Dedifferentiated amniotic fluid mesenchymal stem cell (primary cell): ENCODE measurements around the gene MAML2.
A peak's percentile ranks its signal among the peaks of the same experiment; 100 is the strongest.

Experiments
- DNase-seq: peaks from one replicate; pipeline ENCODE4 v3.0.0-alpha.2; 2016; ENCODE audit errors: extremely low spot score

Gene MAML2

GRCh38 chr11:96342961-96343711, at the start of gene MAML2:
TSS of gene MAML2 (minus strand) at chr11:96343195. CDS start at chr11:96341895, 1,300 bp downstream.
- peak; percentile 96 for DNase-seq

GRCh38 chr11:96391698-96392307, 48.8 kb upstream of the MAML2 start:
- DNase-seq: no peak

GRCh38 chr11:96390488-96390792, 47.4 kb upstream of the MAML2 start:
- no peak for DNase-seq

GRCh38 chr11:96389720-96390487, 46.9 kb upstream of the MAML2 start, which contains the start of the genes CCDC82 and JRKL:
TSS of gene CCDC82 (minus strand) at chr11:96389912. CDS start at chr11:96384747, 5,165 bp downstream.
TSS of gene JRKL (plus strand) at chr11:96390013. CDS start at chr11:96390650, 637 bp downstream.
- DNase-seq: peak; percentile 92

GRCh38 chr11:96388891-96389719, 46.1 kb upstream of the MAML2 start:
- DNase-seq: no peak

- no peak for DNase-seq
Observed at GRCh38 chr11:96385187-96385586, 42.2 kb upstream of the MAML2 start.

- no peak for DNase-seq
Observed at GRCh38 chr11:96384156-96384555, 41.2 kb upstream of the MAML2 start.

GRCh38 chr11:96376796-96377195, 33.8 kb upstream of the MAML2 start:
- no peak for DNase-seq

- no peak for DNase-seq
Observed at GRCh38 chr11:96373826-96374225, 30.8 kb upstream of the MAML2 start.

GRCh38 chr11:96367342-96367741, 24.3 kb upstream of the MAML2 start:
- DNase-seq: no peak

GRCh38 chr11:96366024-96366423, 23.0 kb upstream of the MAML2 start:
- no peak for DNase-seq

- DNase-seq: no peak
Observed at GRCh38 chr11:96365493-96365892, 22.5 kb upstream of the MAML2 start.

- no peak for DNase-seq
Observed at GRCh38 chr11:96361778-96362177, 18.8 kb upstream of the MAML2 start.

- no peak for DNase-seq
Observed at GRCh38 chr11:96358321-96358720, 15.3 kb upstream of the MAML2 start.

GRCh38 chr11:96357794-96358193, 14.8 kb upstream of the MAML2 start:
- no peak for DNase-seq

- DNase-seq: no peak
Observed at GRCh38 chr11:96356848-96357247, 13.9 kb upstream of the MAML2 start.

- peak; percentile 26 for DNase-seq
Observed at GRCh38 chr11:96342014-96342960, 708 bp downstream of the MAML2 start.

- no peak for DNase-seq
Observed at GRCh38 chr11:96341211-96342013, 1.6 kb downstream of the MAML2 start.

- DNase-seq: no peak
Observed at GRCh38 chr11:96340555-96340885, 2.5 kb downstream of the MAML2 start.
